OCI-LY7 (cell line): Measurements from ENCODE around the gene ADAM22. TPM values are rescaled to one million over a fixed set of nuclear protein-coding genes. Genes with fewer than 3 reads are reported as not detected.
"Not testable (repeated sequence)": the region's sequence is repeated elsewhere in the genome, so short reads cannot be mapped to it uniquely, and the experiment has no call there.

Experiments used
- BruUV-seq: library from RNA; stranded (reverse); fragments of 400-500 nt; replicated peaks from 2 replicates; lab custom pipeline; 2021; lab: Mats Ljungman, UMichigan
- CTCF ChIA-PET: fragments of 300-600 bp; sonication (Branson Sonifier 250); formaldehyde crosslinking; loops from one replicate; lab custom pipeline; 2022; ENCODE audit warnings: antibody characterized with exemption; ENCODE audit not compliant: unreplicated experiment; lab: Charles Lee
- POLR2A ChIA-PET: fragments of 300-600 bp; sonication (Branson Sonifier 250); formaldehyde crosslinking; loops from one replicate; lab custom pipeline; 2022; ENCODE audit warnings: antibody characterized with exemption; lab: Charles Lee
- DNase-seq: peaks from one replicate; pipeline ENCODE4 v3.0.0-alpha.2; 2015; ENCODE audit warnings: low spot score
- H2AFZ ChIP-seq: fragments of 200-600 bp; sonication (generic), shearing (Covaris generic); 2 replicates; pipeline ENCODE4 v1.6.1; 2014; ENCODE audit warnings: mild to moderate bottlenecking, antibody characterized with exemption, low read length, moderate library complexity
- H3K27ac ChIP-seq: fragments of 200-600 bp; sonication (generic); 2 replicates; pipeline ENCODE4 v1.5.1; 2014; ENCODE audit warnings: mixed run types, low read depth, mild to moderate bottlenecking, moderate library complexity, low read length, inconsistent platforms; ENCODE audit not compliant: poor library complexity, severe bottlenecking
- H3K36me3 ChIP-seq: fragments of 200-600 bp; sonication (generic); 2 replicates; pipeline ENCODE4 v1.6.1; 2014; ENCODE audit warnings: mild to moderate bottlenecking, antibody characterized with exemption, low read length, moderate library complexity, mixed read lengths; ENCODE audit not compliant: insufficient read depth
- H3K4me1 ChIP-seq: fragments of 200-600 bp; sonication (generic); 2 replicates; pipeline ENCODE4 v1.5.1; 2014; ENCODE audit warnings: mild to moderate bottlenecking, low read length; ENCODE audit not compliant: insufficient read depth, poor library complexity, severe bottlenecking
- H3K4me2 ChIP-seq: fragments of 200-600 bp; sonication (generic); 2 replicates; pipeline ENCODE4 v1.6.1; 2014; ENCODE audit warnings: mild to moderate bottlenecking, low read length
- H3K4me3 ChIP-seq: fragments of 200-600 bp; sonication (generic); 2 replicates; pipeline ENCODE4 v1.5.1; 2014; ENCODE audit warnings: mild to moderate bottlenecking, low read depth, low read length; ENCODE audit not compliant: poor library complexity, severe bottlenecking
- H3K79me2 ChIP-seq: fragments of 200-600 bp; sonication (generic); 2 replicates; pipeline ENCODE4 v1.6.1; 2016; ENCODE audit warnings: low read depth, mild to moderate bottlenecking, low read length, moderate library complexity, mixed read lengths; ENCODE audit not compliant: insufficient read depth
- H3K9me2 ChIP-seq: fragments of 200-600 bp; sonication (generic); 2 replicates; pipeline ENCODE4 v1.6.1; 2016; ENCODE audit warnings: mild to moderate bottlenecking, low read length, mixed read lengths; ENCODE audit not compliant: insufficient read depth
- H3K9me3 ChIP-seq: fragments of 200-600 bp; sonication (generic); 2 replicates; pipeline ENCODE4 v1.6.1; 2014; ENCODE audit warnings: mild to moderate bottlenecking, mixed run types, low read length, mixed read lengths
- H4K20me1 ChIP-seq: fragments of 200-600 bp; sonication (generic); 2 replicates; pipeline ENCODE4 v1.6.1; 2014; ENCODE audit warnings: mild to moderate bottlenecking, antibody characterized with exemption, low read length, moderate library complexity, mixed read lengths; ENCODE audit not compliant: insufficient read depth
- CTCF ChIP-seq: fragments of 200-600 bp; sonication (generic); conservative IDR thresholded peaks from 2 replicates; pipeline ENCODE4 v1.5.1; 2014; ENCODE audit warnings: mild to moderate bottlenecking, antibody characterized with exemption, low read length, moderate library complexity, mixed read lengths
- EZH2phosphoT487 ChIP-seq: fragments of 200-600 bp; sonication (generic); IDR thresholded peaks from 2 replicates; pipeline ENCODE4 v1.6.1; 2018; ENCODE audit warnings: low read depth, borderline replicate concordance, mild to moderate bottlenecking, mixed run types, antibody characterized with exemption, low read length, moderate library complexity, mixed read lengths
- intact Hi-C: fragments of 100-400 bp; cut with micrococcal nuclease; formaldehyde crosslinking; loops from one replicate; pipeline ENCODE4 v1.10.0; 2022; ENCODE audit not compliant: unreplicated experiment
- total RNA-seq, 2 experiments: library from RNA; depleted of rRNA in 1 of 2; stranded (reverse); fragments of >200 nt in 1 of 2; shearing (Covaris generic) in 1 of 2; gene quantifications; 2 replicates each; pipeline ENCODE4 v1.2.3, GENCODE V29; 2014 to 2022

Gene ADAM22
- total RNA-seq, 2 experiments from 2014 or later: 12.0 to 13.6 TPM

GRCh38 chr7:87908814-87909213, 25.2 kb upstream of the ADAM22 start:
- H3K27ac ChIP-seq, POLR2A ChIA-PET, CTCF ChIA-PET, H3K79me2 ChIP-seq, H3K9me3 ChIP-seq, intact Hi-C loops, H4K20me1 ChIP-seq, BruUV-seq, DNase-seq, H3K4me2 ChIP-seq, H3K9me2 ChIP-seq, H3K4me1 ChIP-seq, H2AFZ ChIP-seq, H3K4me3 ChIP-seq: not testable (repeated sequence)
- H3K36me3 ChIP-seq: peaks cover 54% of the 10 kb centered on the region

DNA sequence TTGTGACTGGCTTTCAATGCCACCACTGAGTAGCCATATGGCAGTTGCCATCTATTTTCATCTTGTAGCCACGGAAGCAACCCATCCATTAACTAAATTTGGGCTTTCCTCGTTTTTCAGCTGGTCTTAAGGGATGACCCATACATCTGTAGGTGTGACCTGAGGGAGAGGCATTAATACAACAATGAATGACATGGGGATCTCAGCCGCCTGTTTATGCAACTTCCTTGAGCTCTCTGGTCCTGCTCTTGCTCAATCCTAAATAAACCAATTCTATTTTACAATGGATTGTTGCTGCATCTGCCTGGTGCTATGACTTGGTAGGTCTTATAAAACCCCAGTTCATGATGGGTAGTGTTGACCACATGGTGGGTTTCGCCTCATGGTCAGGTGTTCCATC, 21.9 kb upstream of the ADAM22 start:
- BruUV-seq: no TSS peak
- no peaks in the 10 kb centered on the region for H3K9me2 ChIP-seq
- H3K79me2 ChIP-seq: no peaks in the 10 kb centered on the region
- DNase-seq: no peak
- no peaks in the 10 kb centered on the region for H3K4me1 ChIP-seq
- H3K4me2 ChIP-seq: no peak overlapping the region
- no peaks in the 10 kb centered on the region for H3K9me3 ChIP-seq
- TF ChIP-seq EZH2phosphoT487 (no peak), CTCF (no peak)
- peaks cover 25% of the 10 kb centered on the region for H3K36me3 ChIP-seq
- H2AFZ ChIP-seq: no peak overlapping the region
- no peaks in the 10 kb centered on the region for H4K20me1 ChIP-seq
- H3K4me3 ChIP-seq: no peak overlapping the region
- intact Hi-C loops: no loop called here
- POLR2A ChIA-PET: no interaction called here
- H3K27ac ChIP-seq: no peak overlapping the region
- CTCF ChIA-PET: no interaction called here

GRCh38 chr7:87918740-87919139, 15.3 kb upstream of the ADAM22 start:
- ChIA-PET POLR2A (interaction anchor here (0.6 kb wide), 1 partner anchor 10 kb away, joined by 3 read pairs; no protein-coding TSS in a partner anchor), CTCF (no interaction called here)
- no peaks in the 10 kb centered on the region for H4K20me1 ChIP-seq
- H3K27ac ChIP-seq: no peak overlapping the region
- no peak for TF ChIP-seq EZH2phosphoT487
- TF ChIP-seq CTCF: no peak
- H3K9me2 ChIP-seq: no peaks in the 10 kb centered on the region
- intact Hi-C loops: no loop called here
- no peak overlapping the region for H3K4me2 ChIP-seq
- no TSS peak for BruUV-seq
- DNase-seq: no peak
- no peaks in the 10 kb centered on the region for H3K79me2 ChIP-seq
- no peaks in the 10 kb centered on the region for H3K4me1 ChIP-seq
- no peak overlapping the region for H2AFZ ChIP-seq
- no peak overlapping the region for H3K4me3 ChIP-seq
- no peaks in the 10 kb centered on the region for H3K9me3 ChIP-seq
- H3K36me3 ChIP-seq: no peaks in the 10 kb centered on the region
